Ascending aorta (tissue), 2 donors: ENCODE results near the gene STK32B. TPM values are rescaled to one million over a fixed set of nuclear protein-coding genes. Genes with fewer than 3 reads are reported as not detected.

Experiments
- DNase-seq, 2 donors: peaks; one replicate each; pipeline ENCODE4 v3.0.0-alpha.2; 2019; ENCODE audit warnings: low spot score in 2 of 2
- H3K27ac ChIP-seq, 2 donors: fragments of 200-600 bp; sonication (generic); one replicate each; pipeline ENCODE4 v1.5.1; 2016 to 2017; ENCODE audit warnings: mild to moderate bottlenecking in 1 of 2
- H3K27me3 ChIP-seq: fragments of 200-600 bp; sonication (generic); one replicate; pipeline ENCODE4 v1.5.1; 2017
- H3K36me3 ChIP-seq, 2 donors: fragments of 200-600 bp; sonication (generic); one replicate each; pipeline ENCODE4 v1.5.1; 2016
- H3K4me1 ChIP-seq, 2 donors: fragments of 200-600 bp; sonication (generic); one replicate each; pipeline ENCODE4 v1.5.1; 2016 to 2017; ENCODE audit warnings: mild to moderate bottlenecking in 1 of 2
- H3K4me3 ChIP-seq, 2 donors: fragments of 200-600 bp; sonication (generic); one replicate each; pipeline ENCODE4 v1.5.1; 2016 to 2017; ENCODE audit warnings: mild to moderate bottlenecking in 1 of 2
- H3K9me3 ChIP-seq, 2 donors: fragments of 200-600 bp; sonication (generic); one replicate each; pipeline ENCODE4 v1.5.1; 2016
- CTCF ChIP-seq, 3 experiments: fragments of 200-600 bp in 2 of 3; fragments of 450-650 bp in 1 of 3; sonication (generic) in 2 of 3; IDR thresholded peaks; one replicate each; pipeline ENCODE4 v1.5.1; 2016 to 2019; ENCODE audit warnings: antibody characterized with exemption in 3 of 3, mild to moderate bottlenecking in 1 of 3, moderate library complexity in 1 of 3
- intact Hi-C: fragments of 100-400 bp; cut with DNase I; formaldehyde crosslinking; loops from one replicate; pipeline ENCODE4 v1.15.1; 2023
- total RNA-seq: library from RNA; depleted of rRNA; stranded (reverse); fragments of >200 nt; gene quantifications from one replicate; pipeline ENCODE4 v1.1.0, GENCODE V29; 2016

Gene STK32B
- total RNA-seq, 1 donor from 2014 or later: 2.3 TPM

GRCh38 chr4:5084911-5085475 is 33.7 kb downstream of the STK32B start:
- Histone ChIP-seq H3K27ac (no peak overlapping the region), H3K4me3 (no peak overlapping the region), H3K36me3 (no peaks in the 10 kb centered on the region), H3K27me3 (no peaks in the 10 kb centered on the region), H3K9me3 (peaks cover 0 to 10% of the 10 kb centered on the region in 2 donors), H3K4me1 (no peaks in the 10 kb centered on the region)
- intact Hi-C loops: no loop called here
- no peak for TF ChIP-seq CTCF (IDR thresholded peaks at IDR 0.05)
- DNase-seq: no peak

DNA sequence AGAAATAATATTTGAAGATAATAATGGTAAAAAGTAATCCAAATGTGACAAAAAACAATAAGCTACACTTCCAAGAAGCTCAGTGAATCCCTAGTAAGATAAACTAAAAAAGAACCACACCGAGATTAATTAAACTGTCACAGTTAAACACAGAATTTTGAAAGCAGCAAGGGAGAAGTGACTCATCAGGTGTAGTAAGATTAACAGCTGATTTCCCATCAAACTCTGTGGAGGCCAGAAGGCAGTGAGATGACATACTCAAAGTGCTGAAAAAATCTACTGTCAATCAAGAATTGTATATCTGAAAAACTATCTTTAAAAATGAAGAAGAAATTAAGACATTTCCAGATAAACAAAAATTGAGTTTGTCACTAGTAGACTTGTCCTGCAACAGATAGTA is 35.3 kb downstream of the STK32B start:
- no peak for DNase-seq
- Histone ChIP-seq H3K9me3 (peaks cover 0 to 10% of the 10 kb centered on the region in 2 donors), H3K27me3 (no peaks in the 10 kb centered on the region), H3K36me3 (no peaks in the 10 kb centered on the region), H3K27ac (no peak overlapping the region), H3K4me3 (no peak overlapping the region), H3K4me1 (no peaks in the 10 kb centered on the region)
- no peak for TF ChIP-seq CTCF (IDR thresholded peaks at IDR 0.05)
- intact Hi-C loops: no loop called here

DNA sequence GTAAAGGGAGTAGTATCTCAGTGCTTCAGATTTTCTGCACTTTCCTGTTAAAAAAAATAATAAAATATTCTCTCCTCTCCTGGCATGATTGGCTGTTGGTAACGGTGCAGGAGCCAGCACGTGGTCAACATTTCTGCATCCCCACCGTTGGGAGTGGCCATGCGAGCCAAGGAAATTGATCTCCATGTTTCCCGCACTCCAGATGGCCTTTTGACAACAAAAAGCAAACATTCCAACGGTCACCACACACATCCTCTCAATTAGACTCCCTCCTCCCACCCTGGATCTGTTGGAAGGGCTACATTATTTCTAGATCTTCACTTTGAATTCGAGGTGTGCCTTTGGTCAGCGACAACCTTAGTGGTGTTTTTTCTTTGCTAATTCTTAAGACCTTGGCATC is 45.0 kb downstream of the STK32B start:
- TF ChIP-seq CTCF (IDR thresholded peaks at IDR 0.05): no peak
- no peak for DNase-seq
- Histone ChIP-seq H3K4me3 (no peak overlapping the region), H3K27ac (no peak overlapping the region), H3K4me1 (no peaks in the 10 kb centered on the region), H3K36me3 (no peaks in the 10 kb centered on the region), H3K27me3 (no peaks in the 10 kb centered on the region), H3K9me3 (no peaks in the 10 kb centered on the region)
- intact Hi-C loops: no loop called here

- Histone ChIP-seq H3K27ac (no peak overlapping the region), H3K36me3 (no peaks in the 10 kb centered on the region), H3K4me3 (no peak overlapping the region), H3K27me3 (no peaks in the 10 kb centered on the region), H3K9me3 (no peaks in the 10 kb centered on the region), H3K4me1 (no peaks in the 10 kb centered on the region)
- no peak for DNase-seq
- TF ChIP-seq CTCF (IDR thresholded peaks at IDR 0.05): no peak
- intact Hi-C loops: no loop called here
These were observed 46.9 kb downstream of the STK32B start for GRCh38 chr4:5098176-5098575.

GRCh38 chr4:5100336-5100735 is 49.1 kb downstream of the STK32B start:
- Histone ChIP-seq H3K27me3 (no peaks in the 10 kb centered on the region), H3K36me3 (no peaks in the 10 kb centered on the region), H3K9me3 (no peaks in the 10 kb centered on the region), H3K4me3 (no peak overlapping the region), H3K27ac (no peak overlapping the region), H3K4me1 (no peaks in the 10 kb centered on the region)
- intact Hi-C loops: no loop called here
- DNase-seq: no peak
- no peak for TF ChIP-seq CTCF (IDR thresholded peaks at IDR 0.05)

DNA sequence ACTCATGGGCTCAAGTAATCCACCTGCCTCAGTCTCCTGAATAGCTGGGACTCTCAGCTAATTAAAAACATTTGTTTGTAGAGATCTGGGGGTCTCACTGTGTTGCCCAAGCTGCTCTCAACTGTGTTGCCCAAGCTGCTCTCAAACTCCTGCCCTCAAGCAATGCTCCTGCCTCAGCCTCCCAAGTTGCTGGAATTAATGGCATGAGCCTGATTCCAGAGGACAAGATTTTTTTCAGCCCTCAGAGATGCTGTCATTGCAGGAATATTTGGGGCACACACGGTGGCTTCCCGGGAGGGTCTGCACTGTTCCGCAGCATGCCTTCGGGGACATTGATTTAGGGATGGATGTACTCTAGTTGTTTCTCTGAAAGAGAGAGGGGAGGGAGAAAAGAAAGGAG is 49.7 kb downstream of the STK32B start:
- Histone ChIP-seq H3K36me3 (no peaks in the 10 kb centered on the region), H3K27ac (no peak overlapping the region), H3K9me3 (no peaks in the 10 kb centered on the region), H3K4me3 (no peak overlapping the region), H3K4me1 (no peaks in the 10 kb centered on the region), H3K27me3 (no peaks in the 10 kb centered on the region)
- intact Hi-C loops: no loop called here
- TF ChIP-seq CTCF (IDR thresholded peaks at IDR 0.05): no peak
- no peak for DNase-seq
